ENCODE data around the gene CDC42BPB.

The CDC42BPB gene

DNA sequence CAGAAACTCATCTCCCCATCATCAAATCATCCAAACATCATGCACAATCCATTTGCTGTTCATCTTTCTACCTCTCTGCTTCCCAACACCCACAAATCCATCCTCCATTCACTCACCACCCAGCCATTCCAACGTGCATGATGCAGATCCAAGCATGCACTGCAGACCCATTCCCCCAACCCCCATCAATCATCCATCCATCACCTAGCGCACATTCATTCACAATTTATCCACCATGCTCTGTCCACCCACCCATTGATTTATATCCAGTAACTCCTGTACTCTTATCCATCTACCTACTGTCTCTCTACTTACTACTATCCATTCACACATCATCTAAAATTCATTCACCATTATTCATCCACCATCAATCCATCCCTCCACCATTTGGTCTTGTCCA is 138.9 kb downstream of the CDC42BPB start:
- CTCF ChIA-PET = interaction anchor here (0.6 to 3.2 kb wide), 11 partner anchors 9 to 394 kb away, joined by 3 to 21 read pairs (median 3); partner anchors contain the start of gene EXOC3L4
- TF ChIP-seq SP2 (tag by site-specific recombination; IDR thresholded peaks at IDR 0.05) = no peak
- TF ChIP-seq ZFHX2 (tag by site-specific recombination; conservative IDR thresholded peaks at IDR 0.05) = 0 out of 2 replicates have a peak, but pooled peaks have one; percentile 33
- peak; percentile 40; the same call in 1 of the 2 replicates for TF ChIP-seq ZNF366 (tag by site-specific recombination; conservative IDR thresholded peaks at IDR 0.05)
- POLR2A ChIA-PET = interaction anchor here (0.6 to 0.7 kb wide), 2 partner anchors 224 to 409 kb away, joined by 3 to 6 read pairs; no protein-coding TSS in a partner anchor
- no peaks in the 10 kb centered on the region for H3K9me3 ChIP-seq (ENCODE audit: control insufficient read depth, insufficient read depth, low read depth, low read length)
- H3K36me3 ChIP-seq (ENCODE audit: control insufficient read depth in 2 of 2, insufficient read depth in 1 of 2, low read length in 2 of 2) = no peaks in the 10 kb centered on the region
- H3K4me3 ChIP-seq (ENCODE audit: low read depth, low read length) = no peak overlapping the region
- no peaks in the 10 kb centered on the region for H3K4me1 ChIP-seq (ENCODE audit: control insufficient read depth, insufficient read depth, low read length)
- no peak overlapping the region for H3K27ac ChIP-seq (ENCODE audit: extremely low read depth, low read depth, low read length)

DNA sequence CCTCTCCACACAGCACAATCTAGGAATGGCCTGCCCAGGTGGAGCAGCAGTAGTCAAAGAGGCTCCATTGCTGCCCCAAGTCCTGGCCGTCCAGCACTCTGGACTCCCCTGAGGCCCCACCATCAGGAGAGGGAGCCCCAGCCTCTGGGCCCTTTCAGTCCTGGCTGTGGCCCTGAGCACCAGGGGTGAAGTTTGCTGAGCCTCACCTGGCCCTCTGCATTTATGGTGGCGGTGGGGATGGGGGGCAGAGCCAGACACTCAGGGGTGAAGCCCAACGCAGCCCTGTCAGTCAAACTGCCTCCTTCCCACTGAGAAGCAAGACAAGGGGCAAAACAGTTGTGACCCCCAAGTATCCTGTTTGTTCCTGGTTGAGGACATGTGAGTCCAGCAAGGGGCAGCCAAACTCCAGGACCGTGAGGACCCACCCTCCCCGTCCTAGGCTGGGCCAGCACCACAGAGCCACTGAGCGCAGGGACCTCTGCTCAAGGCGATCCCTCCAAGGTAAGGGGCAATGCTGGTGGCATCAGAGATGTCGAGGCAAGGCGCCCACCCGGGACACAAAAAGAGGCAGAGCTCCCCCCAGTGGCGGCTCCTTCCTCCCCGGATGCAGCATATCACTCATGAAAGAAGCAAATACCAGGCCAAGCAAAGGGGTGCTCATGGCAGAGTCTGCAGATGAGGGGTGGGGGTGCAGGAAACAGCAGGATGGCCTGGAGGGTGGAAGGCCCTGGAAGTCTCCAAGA is 139.7 kb downstream of the CDC42BPB start:
- TF ChIP-seq ZNF394 (tag by site-specific recombination; IDR thresholded peaks at IDR 0.05; ENCODE audit: borderline replicate concordance) (no peak), ZNF654 (tag by site-specific recombination; IDR thresholded peaks at IDR 0.05; ENCODE audit: low read depth) (peak; percentile 87), GLIS2 (tag by site-specific recombination; IDR thresholded peaks at IDR 0.05) (peak; percentile 66), SP7 (tag by site-specific recombination; IDR thresholded peaks at IDR 0.05) (0 out of 2 replicates have a peak, but pooled peaks have one; percentile 36), ZBTB48 (tag by site-specific recombination; IDR thresholded peaks at IDR 0.05) (peak; percentile 23; the same call in 1 of the 2 replicates), ZNF211 (tag by site-specific recombination; IDR thresholded peaks at IDR 0.05; ENCODE audit: low read depth) (no peak), ZSCAN16 (tag by site-specific recombination; IDR thresholded peaks at IDR 0.05) (peak; percentile 57; the same call in 1 of the 2 replicates), KLF16 (tag by site-specific recombination; IDR thresholded peaks at IDR 0.05) (no peak)
- TF ChIP-seq, protein P1, sequence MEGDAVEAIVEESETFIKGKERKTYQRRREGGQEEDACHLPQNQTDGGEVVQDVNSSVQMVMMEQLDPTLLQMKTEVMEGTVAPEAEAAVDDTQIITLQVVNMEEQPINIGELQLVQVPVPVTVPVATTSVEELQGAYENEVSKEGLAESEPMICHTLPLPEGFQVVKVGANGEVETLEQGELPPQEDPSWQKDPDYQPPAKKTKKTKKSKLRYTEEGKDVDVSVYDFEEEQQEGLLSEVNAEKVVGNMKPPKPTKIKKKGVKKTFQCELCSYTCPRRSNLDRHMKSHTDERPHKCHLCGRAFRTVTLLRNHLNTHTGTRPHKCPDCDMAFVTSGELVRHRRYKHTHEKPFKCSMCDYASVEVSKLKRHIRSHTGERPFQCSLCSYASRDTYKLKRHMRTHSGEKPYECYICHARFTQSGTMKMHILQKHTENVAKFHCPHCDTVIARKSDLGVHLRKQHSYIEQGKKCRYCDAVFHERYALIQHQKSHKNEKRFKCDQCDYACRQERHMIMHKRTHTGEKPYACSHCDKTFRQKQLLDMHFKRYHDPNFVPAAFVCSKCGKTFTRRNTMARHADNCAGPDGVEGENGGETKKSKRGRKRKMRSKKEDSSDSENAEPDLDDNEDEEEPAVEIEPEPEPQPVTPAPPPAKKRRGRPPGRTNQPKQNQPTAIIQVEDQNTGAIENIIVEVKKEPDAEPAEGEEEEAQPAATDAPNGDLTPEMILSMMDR (tag by site-specific recombination; IDR thresholded peaks at IDR 0.05) = peak; percentile 64; the same call in 1 of the 2 replicates
- TF ChIP-seq, protein P2, sequence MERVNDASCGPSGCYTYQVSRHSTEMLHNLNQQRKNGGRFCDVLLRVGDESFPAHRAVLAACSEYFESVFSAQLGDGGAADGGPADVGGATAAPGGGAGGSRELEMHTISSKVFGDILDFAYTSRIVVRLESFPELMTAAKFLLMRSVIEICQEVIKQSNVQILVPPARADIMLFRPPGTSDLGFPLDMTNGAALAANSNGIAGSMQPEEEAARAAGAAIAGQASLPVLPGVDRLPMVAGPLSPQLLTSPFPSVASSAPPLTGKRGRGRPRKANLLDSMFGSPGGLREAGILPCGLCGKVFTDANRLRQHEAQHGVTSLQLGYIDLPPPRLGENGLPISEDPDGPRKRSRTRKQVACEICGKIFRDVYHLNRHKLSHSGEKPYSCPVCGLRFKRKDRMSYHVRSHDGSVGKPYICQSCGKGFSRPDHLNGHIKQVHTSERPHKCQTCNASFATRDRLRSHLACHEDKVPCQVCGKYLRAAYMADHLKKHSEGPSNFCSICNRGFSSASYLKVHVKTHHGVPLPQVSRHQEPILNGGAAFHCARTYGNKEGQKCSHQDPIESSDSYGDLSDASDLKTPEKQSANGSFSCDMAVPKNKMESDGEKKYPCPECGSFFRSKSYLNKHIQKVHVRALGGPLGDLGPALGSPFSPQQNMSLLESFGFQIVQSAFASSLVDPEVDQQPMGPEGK (tag by site-specific recombination; IDR thresholded peaks at IDR 0.05) = 0 out of 2 replicates have a peak, but pooled peaks have one; percentile 14
- Histone ChIP-seq H3K4me3 (ENCODE audit: low read depth, low read length) (no peak overlapping the region), H3K9me3 (ENCODE audit: control insufficient read depth, insufficient read depth, low read depth, low read length) (no peaks in the 10 kb centered on the region), H3K4me1 (ENCODE audit: control insufficient read depth, insufficient read depth, low read length) (no peaks in the 10 kb centered on the region), H3K27ac (ENCODE audit: extremely low read depth, low read depth, low read length) (no peak overlapping the region), H3K36me3 (ENCODE audit: control insufficient read depth in 2 of 2, insufficient read depth in 1 of 2, low read length in 2 of 2) (no peaks in the 10 kb centered on the region)
- POLR2A ChIA-PET = no interaction called here
- CTCF ChIA-PET = interaction anchor here (0.6 to 3.2 kb wide), 11 partner anchors 10 to 473 kb away, joined by 3 to 21 read pairs (median 3); no protein-coding TSS in a partner anchor

DNA sequence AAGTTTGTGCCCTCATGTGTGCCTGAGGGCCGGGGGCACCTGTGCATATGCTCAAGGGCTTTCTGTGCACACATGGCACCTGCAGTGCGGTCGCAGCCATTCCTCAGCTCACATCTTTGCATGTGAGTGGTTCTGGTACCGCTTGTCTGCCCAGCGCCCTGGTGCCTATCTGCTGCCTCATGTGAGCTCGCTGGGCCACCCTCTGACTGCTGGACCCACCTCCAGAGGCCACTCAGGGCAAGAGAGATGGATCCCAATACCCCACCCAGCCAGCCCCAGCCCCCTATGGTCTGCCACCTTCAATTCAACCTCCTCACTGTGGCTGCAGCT is 140.3 kb downstream of the CDC42BPB start:
- H3K36me3 ChIP-seq (ENCODE audit: control insufficient read depth in 2 of 2, insufficient read depth in 1 of 2, low read length in 2 of 2) = no peaks in the 10 kb centered on the region
- H3K9me3 ChIP-seq (ENCODE audit: control insufficient read depth, insufficient read depth, low read depth, low read length) = no peaks in the 10 kb centered on the region
- POLR2A ChIA-PET = no interaction called here
- H3K4me3 ChIP-seq (ENCODE audit: low read depth, low read length) = no peak overlapping the region
- no peak overlapping the region for H3K27ac ChIP-seq (ENCODE audit: extremely low read depth, low read depth, low read length)
- no peaks in the 10 kb centered on the region for H3K4me1 ChIP-seq (ENCODE audit: control insufficient read depth, insufficient read depth, low read length)
- CTCF ChIA-PET = interaction anchor here (0.8 to 3.2 kb wide), 3 partner anchors 105 to 222 kb away, joined by 3 to 21 read pairs (median 5); no protein-coding TSS in a partner anchor
- no peak for TF ChIP-seq ZFP37 (tag by site-specific recombination; IDR thresholded peaks at IDR 0.05)
